MM.1S (cell line): ENCODE data around the gene CLCNKB.

Source experiments
- DNase-seq: peaks from one replicate; pipeline ENCODE4 v3.0.0-alpha.2; 2015
- H2AFZ ChIP-seq: fragments of 300-600 bp; sonication (generic); 2 replicates; pipeline ENCODE4 v1.6.0; 2016; ENCODE audit warnings: antibody characterized with exemption, low read length
- H3F3A ChIP-seq: fragments of 300-600 bp; sonication (generic); 2 replicates; pipeline ENCODE4 v1.6.1; 2016; ENCODE audit warnings: mild to moderate bottlenecking, antibody characterized with exemption, low read length, moderate library complexity, mixed read lengths; ENCODE audit not compliant: insufficient read depth
- H3K27ac ChIP-seq: fragments of 300-600 bp; sonication (generic); 2 replicates; pipeline ENCODE4 v1.5.1; 2016; ENCODE audit warnings: mild to moderate bottlenecking, low read length
- H3K27me3 ChIP-seq: fragments of 300-600 bp; sonication (generic); replicated peaks from 2 replicates; pipeline ENCODE4 v1.6.0; 2016; ENCODE audit warnings: low read length; ENCODE audit not compliant: insufficient read depth
- H3K36me3 ChIP-seq: fragments of 300-600 bp; sonication (generic); replicated peaks from 2 replicates; pipeline ENCODE4 v1.6.1; 2016; ENCODE audit warnings: mild to moderate bottlenecking, low read length, mixed read lengths; ENCODE audit not compliant: insufficient read depth
- H3K4me1 ChIP-seq: fragments of 300-600 bp; sonication (generic); 2 replicates; pipeline ENCODE4 v1.6.1; 2016; ENCODE audit warnings: low read length, mixed read lengths
- H3K4me2 ChIP-seq: fragments of 300-600 bp; sonication (generic); 2 replicates; pipeline ENCODE4 v1.6.0; 2016; ENCODE audit warnings: low read depth, low read length
- H3K4me3 ChIP-seq: fragments of 300-600 bp; sonication (generic); 2 replicates; pipeline ENCODE4 v1.5.1; 2016; ENCODE audit warnings: low read length, mixed read lengths
- H3K79me2 ChIP-seq: fragments of 300-600 bp; sonication (generic); 2 replicates; pipeline ENCODE4 v1.6.1; 2016; ENCODE audit warnings: mixed run types, low read length, mixed read lengths
- H3K9ac ChIP-seq: fragments of 300-600 bp; sonication (generic); 2 replicates; pipeline ENCODE4 v1.6.1; 2016; ENCODE audit warnings: low read length, mixed read lengths
- H3K9me2 ChIP-seq: fragments of 300-600 bp; sonication (generic); replicated peaks from 2 replicates; pipeline ENCODE4 v1.6.1; 2016; ENCODE audit warnings: mild to moderate bottlenecking, low read length, mixed read lengths; ENCODE audit not compliant: insufficient read depth
- H3K9me3 ChIP-seq: fragments of 300-600 bp; sonication (generic); replicated peaks from 2 replicates; pipeline ENCODE4 v1.6.1; 2016; ENCODE audit warnings: mild to moderate bottlenecking, low read length, mixed read lengths; ENCODE audit not compliant: insufficient read depth
- H4K20me1 ChIP-seq: fragments of 300-600 bp; sonication (generic); 2 replicates; pipeline ENCODE4 v1.6.1; 2016; ENCODE audit warnings: mild to moderate bottlenecking, low read length, moderate library complexity, mixed read lengths; ENCODE audit not compliant: insufficient read depth
- CTCF ChIP-seq: fragments of 300-600 bp; sonication (generic); IDR thresholded peaks from 2 replicates; pipeline ENCODE4 v1.5.1; 2016; ENCODE audit warnings: antibody characterized with exemption, low read length, mixed read lengths
- EZH2 ChIP-seq: fragments of 300-600 bp; sonication (generic); optimal IDR thresholded peaks from 2 replicates; pipeline ENCODE3; 2017; ENCODE audit warnings: low read depth, mild to moderate bottlenecking, antibody characterized with exemption, low read length, mixed read lengths
- EZH2phosphoT487 ChIP-seq: fragments of 300-600 bp; sonication (generic); IDR thresholded peaks from 2 replicates; pipeline ENCODE4 v1.6.1; 2018; ENCODE audit warnings: antibody characterized with exemption, low read length

The CLCNKB gene

GRCh38 chr1:16083486-16083885, 39.9 kb downstream of the CLCNKB start:
- H3K36me3 ChIP-seq, result no peaks in the 10 kb centered on the region
- H3F3A ChIP-seq, result no peaks in the 10 kb centered on the region
- no peaks in the 10 kb centered on the region for H4K20me1 ChIP-seq
- no peak overlapping the region for H3K27ac ChIP-seq
- no peak overlapping the region for H2AFZ ChIP-seq
- no peak overlapping the region for H3K4me2 ChIP-seq
- peaks cover 17% of the 10 kb centered on the region for H3K27me3 ChIP-seq
- no peak overlapping the region for H3K9ac ChIP-seq
- H3K4me1 ChIP-seq, result no peaks in the 10 kb centered on the region
- TF ChIP-seq EZH2 (no peak), CTCF (no peak), EZH2phosphoT487 (no peak)
- no peak overlapping the region for H3K4me3 ChIP-seq
- no peaks in the 10 kb centered on the region for H3K79me2 ChIP-seq
- no peak for DNase-seq
- H3K9me3 ChIP-seq, result no peaks in the 10 kb centered on the region
- H3K9me2 ChIP-seq, result no peaks in the 10 kb centered on the region

- Histone ChIP-seq H3F3A (no peaks in the 10 kb centered on the region), H3K9ac (no peak overlapping the region), H4K20me1 (no peaks in the 10 kb centered on the region), H2AFZ (no peak overlapping the region), H3K4me3 (no peak overlapping the region), H3K36me3 (no peaks in the 10 kb centered on the region), H3K4me2 (no peak overlapping the region), H3K9me3 (no peaks in the 10 kb centered on the region), H3K27ac (no peak overlapping the region), H3K79me2 (no peaks in the 10 kb centered on the region), H3K9me2 (no peaks in the 10 kb centered on the region), H3K4me1 (no peaks in the 10 kb centered on the region), H3K27me3 (peaks cover 32% of the 10 kb centered on the region)
- TF ChIP-seq CTCF (no peak), EZH2 (no peak), EZH2phosphoT487 (no peak)
- DNase-seq, result no peak
Observed at GRCh38 chr1:16085522-16085921, 41.9 kb downstream of the CLCNKB start.

DNA sequence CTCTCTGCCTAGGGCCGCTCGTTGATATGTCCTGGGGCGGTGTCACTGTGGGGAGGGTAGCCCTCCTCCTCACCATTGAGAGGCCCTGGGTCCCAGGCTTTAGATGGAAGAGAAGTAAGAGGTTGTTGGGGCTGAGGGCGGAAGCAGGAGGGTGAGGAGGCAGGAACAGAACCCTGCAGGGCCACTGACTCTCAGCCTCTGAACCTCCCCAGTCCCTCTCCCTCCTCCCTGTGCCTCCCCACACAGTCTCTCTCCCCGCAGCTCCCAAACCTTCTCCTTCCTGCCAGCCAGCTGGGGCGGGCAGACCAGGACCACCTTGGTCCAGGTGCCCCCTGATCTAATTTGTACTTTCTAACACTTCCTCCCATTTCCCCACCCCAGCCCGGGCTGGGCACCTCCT, 44.2 kb downstream of the CLCNKB start:
- Histone ChIP-seq H3K36me3 (no peaks in the 10 kb centered on the region), H3K4me1 (no peaks in the 10 kb centered on the region), H3K4me3 (no peak overlapping the region), H3F3A (no peaks in the 10 kb centered on the region), H3K9me3 (no peaks in the 10 kb centered on the region), H2AFZ (no peak overlapping the region), H3K27ac (no peak overlapping the region), H3K9me2 (no peaks in the 10 kb centered on the region), H3K27me3 (peaks cover 50% of the 10 kb centered on the region), H3K79me2 (no peaks in the 10 kb centered on the region), H3K9ac (no peak overlapping the region), H4K20me1 (no peaks in the 10 kb centered on the region), H3K4me2 (no peak overlapping the region)
- no peak for DNase-seq
- TF ChIP-seq EZH2phosphoT487 (no peak), CTCF (no peak), EZH2 (no peak)
